ENCODE results near the gene USP17L28.
"Not testable (repeated sequence)": the region's sequence is repeated elsewhere in the genome, so short reads cannot be mapped to it uniquely, and the experiment has no call there.

The USP17L28 gene, protein sequence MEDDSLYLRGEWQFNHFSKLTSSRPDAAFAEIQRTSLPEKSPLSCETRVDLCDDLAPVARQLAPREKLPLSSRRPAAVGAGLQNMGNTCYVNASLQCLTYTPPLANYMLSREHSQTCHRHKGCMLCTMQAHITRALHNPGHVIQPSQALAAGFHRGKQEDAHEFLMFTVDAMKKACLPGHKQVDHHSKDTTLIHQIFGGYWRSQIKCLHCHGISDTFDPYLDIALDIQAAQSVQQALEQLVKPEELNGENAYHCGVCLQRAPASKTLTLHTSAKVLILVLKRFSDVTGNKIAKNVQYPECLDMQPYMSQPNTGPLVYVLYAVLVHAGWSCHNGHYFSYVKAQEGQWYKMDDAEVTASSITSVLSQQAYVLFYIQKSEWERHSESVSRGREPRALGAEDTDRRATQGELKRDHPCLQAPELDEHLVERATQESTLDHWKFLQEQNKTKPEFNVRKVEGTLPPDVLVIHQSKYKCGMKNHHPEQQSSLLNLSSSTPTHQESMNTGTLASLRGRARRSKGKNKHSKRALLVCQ

DNA sequence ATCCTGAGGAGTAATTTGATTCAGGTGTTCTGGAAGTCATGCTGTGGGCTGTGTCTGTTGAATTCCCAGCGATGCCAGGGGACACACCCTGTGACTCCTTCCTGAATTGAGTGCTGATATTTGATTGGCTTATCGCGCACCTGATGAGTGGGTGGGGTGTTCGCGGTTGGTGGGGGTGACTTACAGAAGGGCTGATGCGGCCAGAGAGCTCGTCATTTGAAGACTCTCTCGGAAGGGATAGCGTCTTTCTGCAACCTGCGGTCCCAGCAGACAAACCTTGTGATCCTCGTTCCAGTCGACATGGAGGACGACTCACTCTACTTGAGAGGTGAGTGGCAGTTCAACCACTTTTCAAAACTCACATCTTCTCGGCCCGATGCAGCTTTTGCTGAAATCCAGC is at the start of gene USP17L28:
TSS of gene USP17L28 (plus strand) at position 301 of the 400 bp plus-strand sequence. CDS start at position 301, 0 bp downstream.
- H3K9me3 ChIP-seq (ENCODE audit: insufficient read depth, low read depth, low read length); H3K4me1 ChIP-seq (ENCODE audit: insufficient read depth, low read length); H3K27ac ChIP-seq (ENCODE audit: low read length); H3K4me3 ChIP-seq (ENCODE audit: low read length); H3K9ac ChIP-seq (ENCODE audit: low read depth, low read length); H3K36me3 ChIP-seq (ENCODE audit: insufficient read depth, low read depth, low read length); H3K27me3 ChIP-seq (ENCODE audit: insufficient read depth, low read length): not testable (repeated sequence)

DNA sequence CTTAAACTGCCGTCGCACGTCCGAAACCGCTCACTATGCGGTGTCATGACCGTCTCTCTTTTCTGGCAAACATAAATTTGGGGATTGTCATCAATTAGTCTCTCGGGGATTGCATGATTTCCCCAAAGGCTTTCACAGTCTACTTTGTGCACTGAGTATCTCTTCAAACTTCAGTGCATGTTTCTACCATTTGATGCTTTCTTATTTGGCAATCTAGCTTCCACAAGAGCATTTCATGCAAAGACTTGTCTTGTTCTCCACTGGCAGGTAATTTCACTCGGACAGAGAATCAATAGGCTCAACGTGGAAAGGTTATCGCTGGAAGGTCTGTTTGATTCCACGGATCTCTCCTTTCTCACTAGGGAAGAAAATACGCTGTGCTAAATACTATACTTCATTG is 24.5 kb upstream of the USP17L28 start:
- H3K4me3 ChIP-seq (ENCODE audit: low read length); H3K9ac ChIP-seq (ENCODE audit: low read depth, low read length); H3K4me1 ChIP-seq (ENCODE audit: insufficient read depth, low read length); H3K27ac ChIP-seq (ENCODE audit: low read length); H3K27me3 ChIP-seq (ENCODE audit: insufficient read depth, low read length); H3K9me3 ChIP-seq (ENCODE audit: insufficient read depth, low read depth, low read length); H3K36me3 ChIP-seq (ENCODE audit: insufficient read depth, low read depth, low read length): not testable (repeated sequence)

DNA sequence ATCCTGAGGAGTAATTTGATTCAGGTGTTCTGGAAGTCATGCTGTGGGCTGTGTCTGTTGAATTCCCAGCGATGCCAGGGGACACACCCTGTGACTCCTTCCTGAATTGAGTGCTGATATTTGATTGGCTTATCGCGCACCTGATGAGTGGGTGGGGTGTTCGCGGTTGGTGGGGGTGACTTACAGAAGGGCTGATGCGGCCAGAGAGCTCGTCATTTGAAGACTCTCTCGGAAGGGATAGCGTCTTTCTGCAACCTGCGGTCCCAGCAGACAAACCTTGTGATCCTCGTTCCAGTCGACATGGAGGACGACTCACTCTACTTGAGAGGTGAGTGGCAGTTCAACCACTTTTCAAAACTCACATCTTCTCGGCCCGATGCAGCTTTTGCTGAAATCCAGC is 23.8 kb upstream of the USP17L28 start, which contains the start of gene USP17L24:
TSS of gene USP17L24 (plus strand) at position 301 of the 400 bp plus-strand sequence. CDS start at position 301, 0 bp downstream.
- not testable (repeated sequence) for H3K27ac ChIP-seq (ENCODE audit: low read length); H3K4me1 ChIP-seq (ENCODE audit: insufficient read depth, low read length); H3K9me3 ChIP-seq (ENCODE audit: insufficient read depth, low read depth, low read length); H3K36me3 ChIP-seq (ENCODE audit: insufficient read depth, low read depth, low read length); H3K4me3 ChIP-seq (ENCODE audit: low read length); H3K9ac ChIP-seq (ENCODE audit: low read depth, low read length); H3K27me3 ChIP-seq (ENCODE audit: insufficient read depth, low read length)

DNA sequence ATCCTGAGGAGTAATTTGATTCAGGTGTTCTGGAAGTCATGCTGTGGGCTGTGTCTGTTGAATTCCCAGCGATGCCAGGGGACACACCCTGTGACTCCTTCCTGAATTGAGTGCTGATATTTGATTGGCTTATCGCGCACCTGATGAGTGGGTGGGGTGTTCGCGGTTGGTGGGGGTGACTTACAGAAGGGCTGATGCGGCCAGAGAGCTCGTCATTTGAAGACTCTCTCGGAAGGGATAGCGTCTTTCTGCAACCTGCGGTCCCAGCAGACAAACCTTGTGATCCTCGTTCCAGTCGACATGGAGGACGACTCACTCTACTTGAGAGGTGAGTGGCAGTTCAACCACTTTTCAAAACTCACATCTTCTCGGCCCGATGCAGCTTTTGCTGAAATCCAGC is 19.1 kb upstream of the USP17L28 start, which contains the start of gene USP17L25:
TSS of gene USP17L25 (plus strand) at position 301 of the 400 bp plus-strand sequence. CDS start at position 301, 0 bp downstream.
- H3K4me1 ChIP-seq (ENCODE audit: insufficient read depth, low read length); H3K9ac ChIP-seq (ENCODE audit: low read depth, low read length); H3K27ac ChIP-seq (ENCODE audit: low read length); H3K27me3 ChIP-seq (ENCODE audit: insufficient read depth, low read length); H3K4me3 ChIP-seq (ENCODE audit: low read length); H3K9me3 ChIP-seq (ENCODE audit: insufficient read depth, low read depth, low read length); H3K36me3 ChIP-seq (ENCODE audit: insufficient read depth, low read depth, low read length): not testable (repeated sequence)

DNA sequence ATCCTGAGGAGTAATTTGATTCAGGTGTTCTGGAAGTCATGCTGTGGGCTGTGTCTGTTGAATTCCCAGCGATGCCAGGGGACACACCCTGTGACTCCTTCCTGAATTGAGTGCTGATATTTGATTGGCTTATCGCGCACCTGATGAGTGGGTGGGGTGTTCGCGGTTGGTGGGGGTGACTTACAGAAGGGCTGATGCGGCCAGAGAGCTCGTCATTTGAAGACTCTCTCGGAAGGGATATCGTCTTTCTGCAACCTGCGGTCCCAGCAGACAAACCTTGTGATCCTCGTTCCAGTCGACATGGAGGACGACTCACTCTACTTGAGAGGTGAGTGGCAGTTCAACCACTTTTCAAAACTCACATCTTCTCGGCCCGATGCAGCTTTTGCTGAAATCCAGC is 14.3 kb upstream of the USP17L28 start, which contains the start of gene USP17L26:
TSS of gene USP17L26 (plus strand) at position 301 of the 400 bp plus-strand sequence. CDS start at position 301, 0 bp downstream.
- H3K27ac ChIP-seq (ENCODE audit: low read length); H3K9ac ChIP-seq (ENCODE audit: low read depth, low read length); H3K4me3 ChIP-seq (ENCODE audit: low read length); H3K36me3 ChIP-seq (ENCODE audit: insufficient read depth, low read depth, low read length); H3K4me1 ChIP-seq (ENCODE audit: insufficient read depth, low read length); H3K9me3 ChIP-seq (ENCODE audit: insufficient read depth, low read depth, low read length); H3K27me3 ChIP-seq (ENCODE audit: insufficient read depth, low read length): not testable (repeated sequence)

DNA sequence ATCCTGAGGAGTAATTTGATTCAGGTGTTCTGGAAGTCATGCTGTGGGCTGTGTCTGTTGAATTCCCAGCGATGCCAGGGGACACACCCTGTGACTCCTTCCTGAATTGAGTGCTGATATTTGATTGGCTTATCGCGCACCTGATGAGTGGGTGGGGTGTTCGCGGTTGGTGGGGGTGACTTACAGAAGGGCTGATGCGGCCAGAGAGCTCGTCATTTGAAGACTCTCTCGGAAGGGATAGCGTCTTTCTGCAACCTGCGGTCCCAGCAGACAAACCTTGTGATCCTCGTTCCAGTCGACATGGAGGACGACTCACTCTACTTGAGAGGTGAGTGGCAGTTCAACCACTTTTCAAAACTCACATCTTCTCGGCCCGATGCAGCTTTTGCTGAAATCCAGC is 9.6 kb upstream of the USP17L28 start, which contains the start of gene USP17L5:
TSS of gene USP17L5 (plus strand) at position 301 of the 400 bp plus-strand sequence. CDS start at position 301, 0 bp downstream.
- H3K9ac ChIP-seq (ENCODE audit: low read depth, low read length); H3K4me3 ChIP-seq (ENCODE audit: low read length); H3K27me3 ChIP-seq (ENCODE audit: insufficient read depth, low read length); H3K27ac ChIP-seq (ENCODE audit: low read length); H3K9me3 ChIP-seq (ENCODE audit: insufficient read depth, low read depth, low read length); H3K4me1 ChIP-seq (ENCODE audit: insufficient read depth, low read length); H3K36me3 ChIP-seq (ENCODE audit: insufficient read depth, low read depth, low read length): not testable (repeated sequence)

DNA sequence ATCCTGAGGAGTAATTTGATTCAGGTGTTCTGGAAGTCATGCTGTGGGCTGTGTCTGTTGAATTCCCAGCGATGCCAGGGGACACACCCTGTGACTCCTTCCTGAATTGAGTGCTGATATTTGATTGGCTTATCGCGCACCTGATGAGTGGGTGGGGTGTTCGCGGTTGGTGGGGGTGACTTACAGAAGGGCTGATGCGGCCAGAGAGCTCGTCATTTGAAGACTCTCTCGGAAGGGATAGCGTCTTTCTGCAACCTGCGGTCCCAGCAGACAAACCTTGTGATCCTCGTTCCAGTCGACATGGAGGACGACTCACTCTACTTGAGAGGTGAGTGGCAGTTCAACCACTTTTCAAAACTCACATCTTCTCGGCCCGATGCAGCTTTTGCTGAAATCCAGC is 4.8 kb upstream of the USP17L28 start, which contains the start of gene USP17L27:
TSS of gene USP17L27 (plus strand) at position 301 of the 400 bp plus-strand sequence. CDS start at position 301, 0 bp downstream.
- H3K36me3 ChIP-seq (ENCODE audit: insufficient read depth, low read depth, low read length); H3K9ac ChIP-seq (ENCODE audit: low read depth, low read length); H3K27me3 ChIP-seq (ENCODE audit: insufficient read depth, low read length); H3K27ac ChIP-seq (ENCODE audit: low read length); H3K4me1 ChIP-seq (ENCODE audit: insufficient read depth, low read length); H3K9me3 ChIP-seq (ENCODE audit: insufficient read depth, low read depth, low read length); H3K4me3 ChIP-seq (ENCODE audit: low read length): not testable (repeated sequence)

DNA sequence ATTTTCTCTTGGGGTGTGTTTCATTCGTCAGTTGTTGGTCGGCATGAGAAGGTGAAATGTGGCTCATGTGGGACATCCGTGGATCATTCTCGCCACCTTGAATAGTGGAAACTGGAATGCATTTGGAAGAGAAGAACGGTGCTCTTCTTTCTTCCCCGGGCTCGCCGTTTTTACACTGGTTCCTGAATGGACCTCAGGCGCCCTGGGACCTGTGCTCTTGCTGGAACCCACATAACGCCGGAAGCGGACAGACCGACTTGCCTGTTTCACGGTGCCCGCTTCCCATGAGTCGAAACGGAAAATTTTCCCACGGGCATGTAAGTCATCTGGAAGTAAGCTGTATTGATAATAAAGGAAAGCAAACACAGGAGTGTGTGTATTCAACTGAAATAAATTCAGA is 2.2 kb downstream of the USP17L28 start:
- not testable (repeated sequence) for H3K27me3 ChIP-seq (ENCODE audit: insufficient read depth, low read length); H3K4me3 ChIP-seq (ENCODE audit: low read length); H3K27ac ChIP-seq (ENCODE audit: low read length); H3K36me3 ChIP-seq (ENCODE audit: insufficient read depth, low read depth, low read length); H3K4me1 ChIP-seq (ENCODE audit: insufficient read depth, low read length); H3K9ac ChIP-seq (ENCODE audit: low read depth, low read length); H3K9me3 ChIP-seq (ENCODE audit: insufficient read depth, low read depth, low read length)

DNA sequence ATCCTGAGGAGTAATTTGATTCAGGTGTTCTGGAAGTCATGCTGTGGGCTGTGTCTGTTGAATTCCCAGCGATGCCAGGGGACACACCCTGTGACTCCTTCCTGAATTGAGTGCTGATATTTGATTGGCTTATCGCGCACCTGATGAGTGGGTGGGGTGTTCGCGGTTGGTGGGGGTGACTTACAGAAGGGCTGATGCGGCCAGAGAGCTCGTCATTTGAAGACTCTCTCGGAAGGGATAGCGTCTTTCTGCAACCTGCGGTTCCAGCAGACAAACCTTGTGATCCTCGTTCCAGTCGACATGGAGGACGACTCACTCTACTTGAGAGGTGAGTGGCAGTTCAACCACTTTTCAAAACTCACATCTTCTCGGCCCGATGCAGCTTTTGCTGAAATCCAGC is 4.6 kb downstream of the USP17L28 start, which contains the start of gene USP17L29:
TSS of gene USP17L29 (plus strand) at position 301 of the 400 bp plus-strand sequence. CDS start at position 301, 0 bp downstream.
- H3K27me3 ChIP-seq (ENCODE audit: insufficient read depth, low read length); H3K9ac ChIP-seq (ENCODE audit: low read depth, low read length); H3K4me3 ChIP-seq (ENCODE audit: low read length); H3K4me1 ChIP-seq (ENCODE audit: insufficient read depth, low read length); H3K36me3 ChIP-seq (ENCODE audit: insufficient read depth, low read depth, low read length); H3K9me3 ChIP-seq (ENCODE audit: insufficient read depth, low read depth, low read length); H3K27ac ChIP-seq (ENCODE audit: low read length): not testable (repeated sequence)

DNA sequence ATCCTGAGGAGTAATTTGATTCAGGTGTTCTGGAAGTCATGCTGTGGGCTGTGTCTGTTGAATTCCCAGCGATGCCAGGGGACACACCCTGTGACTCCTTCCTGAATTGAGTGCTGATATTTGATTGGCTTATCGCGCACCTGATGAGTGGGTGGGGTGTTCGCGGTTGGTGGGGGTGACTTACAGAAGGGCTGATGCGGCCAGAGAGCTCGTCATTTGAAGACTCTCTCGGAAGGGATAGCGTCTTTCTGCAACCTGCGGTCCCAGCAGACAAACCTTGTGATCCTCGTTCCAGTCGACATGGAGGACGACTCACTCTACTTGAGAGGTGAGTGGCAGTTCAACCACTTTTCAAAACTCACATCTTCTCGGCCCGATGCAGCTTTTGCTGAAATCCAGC is 14.1 kb downstream of the USP17L28 start, which contains the start of gene USP17L30:
TSS of gene USP17L30 (plus strand) at position 301 of the 400 bp plus-strand sequence. CDS start at position 301, 0 bp downstream.
- H3K4me1 ChIP-seq (ENCODE audit: insufficient read depth, low read length); H3K27me3 ChIP-seq (ENCODE audit: insufficient read depth, low read length); H3K9me3 ChIP-seq (ENCODE audit: insufficient read depth, low read depth, low read length); H3K4me3 ChIP-seq (ENCODE audit: low read length); H3K27ac ChIP-seq (ENCODE audit: low read length); H3K9ac ChIP-seq (ENCODE audit: low read depth, low read length); H3K36me3 ChIP-seq (ENCODE audit: insufficient read depth, low read depth, low read length): not testable (repeated sequence)

DNA sequence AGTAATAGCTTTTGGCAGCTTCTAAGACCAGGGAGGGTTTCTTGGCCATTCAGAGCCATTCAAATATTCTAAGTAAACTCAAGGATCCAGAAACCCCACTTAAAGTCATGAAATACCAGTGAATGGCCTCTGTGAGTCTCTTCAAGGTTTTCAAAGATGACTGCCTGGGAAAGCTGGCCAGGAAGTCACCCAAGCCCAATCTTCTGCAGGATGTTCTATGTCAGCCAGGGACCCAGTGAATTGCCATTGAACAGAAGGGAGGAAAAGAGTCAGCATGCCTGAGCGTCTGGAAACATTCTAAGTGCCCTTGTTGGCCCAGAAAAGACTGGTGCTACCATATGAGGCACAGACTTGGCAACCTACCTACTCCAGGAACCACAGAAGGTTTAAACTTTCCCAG is 31.2 kb downstream of the USP17L28 start:
- H3K27me3 ChIP-seq (ENCODE audit: insufficient read depth, low read length); H3K4me1 ChIP-seq (ENCODE audit: insufficient read depth, low read length); H3K27ac ChIP-seq (ENCODE audit: low read length); H3K36me3 ChIP-seq (ENCODE audit: insufficient read depth, low read depth, low read length); H3K9me3 ChIP-seq (ENCODE audit: insufficient read depth, low read depth, low read length); H3K4me3 ChIP-seq (ENCODE audit: low read length); H3K9ac ChIP-seq (ENCODE audit: low read depth, low read length): not testable (repeated sequence)

DNA sequence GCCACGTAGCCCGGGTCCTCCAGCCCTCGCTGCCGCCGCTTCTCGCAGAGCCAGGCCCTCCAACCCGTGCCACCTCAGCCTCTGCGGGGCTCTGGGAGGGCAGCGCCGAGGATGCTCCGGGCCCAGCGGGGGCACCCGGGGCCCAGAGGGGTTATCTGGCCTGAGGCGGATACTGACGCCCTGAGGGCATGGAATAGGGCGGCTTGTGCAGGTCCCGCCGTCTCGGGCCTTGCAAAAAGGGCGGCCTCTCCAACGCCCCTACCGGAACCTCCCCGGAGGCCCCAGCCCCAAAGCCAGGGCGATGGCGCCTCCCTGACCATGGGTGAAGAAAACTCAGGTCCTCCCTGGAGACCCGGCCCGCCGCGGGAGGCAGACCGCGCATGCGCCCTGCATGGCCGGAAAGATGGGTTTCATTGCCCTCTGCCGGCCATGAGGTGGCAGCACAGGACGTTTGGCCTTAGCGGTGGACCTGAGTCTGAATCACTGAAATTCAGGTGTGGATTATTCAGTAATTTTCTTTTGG is 32.4 kb downstream of the USP17L28 start:
- H3K4me3 ChIP-seq (ENCODE audit: low read length); H3K27ac ChIP-seq (ENCODE audit: low read length); H3K36me3 ChIP-seq (ENCODE audit: insufficient read depth, low read depth, low read length): not testable (repeated sequence)

More for the DNA sequence above, 32.4 kb downstream of the USP17L28 start:
- not testable (repeated sequence) for H3K27me3 ChIP-seq (ENCODE audit: insufficient read depth, low read length); H3K4me1 ChIP-seq (ENCODE audit: insufficient read depth, low read length); H3K9me3 ChIP-seq (ENCODE audit: insufficient read depth, low read depth, low read length); H3K9ac ChIP-seq (ENCODE audit: low read depth, low read length)

All from iPS-20b (cell line).